H9 (cell line): Measurements from ENCODE around the gene ERICH4. TPM values are rescaled to one million over a fixed set of nuclear protein-coding genes. Genes with fewer than 3 reads are reported as not detected.

Source experiments
- DNase-seq: peaks from one replicate; pipeline ENCODE4 v3.0.0-alpha.2; 2017
- H2AFZ ChIP-seq: one replicate; pipeline ENCODE4 v1.6.1; 2013; ENCODE audit warnings: mild to moderate bottlenecking, low read length, control low read depth, moderate library complexity
- H2AK5ac ChIP-seq: 2 replicates; pipeline ENCODE4 v1.6.1; 2013; ENCODE audit warnings: low read length, control low read depth, mixed read lengths; ENCODE audit not compliant: insufficient read length
- H2BK120ac ChIP-seq: one replicate; pipeline ENCODE4 v1.6.1; 2013; ENCODE audit warnings: low read depth, mild to moderate bottlenecking, low read length, control low read depth, inconsistent platforms; ENCODE audit not compliant: poor library complexity, severe bottlenecking
- H2BK12ac ChIP-seq: 2 replicates; pipeline ENCODE4 v1.6.1; 2013; ENCODE audit warnings: low read length, control low read depth, mixed read lengths, low read depth; ENCODE audit not compliant: insufficient read length
- H2BK15ac ChIP-seq: 2 replicates; pipeline ENCODE4 v1.6.1; 2013; ENCODE audit warnings: low read depth, low read length, control low read depth
- H2BK20ac ChIP-seq: one replicate; pipeline ENCODE4 v1.6.1; 2013; ENCODE audit warnings: low read depth, mild to moderate bottlenecking, low read length, control low read depth, inconsistent platforms; ENCODE audit not compliant: poor library complexity, severe bottlenecking
- H2BK5ac ChIP-seq: 2 replicates; pipeline ENCODE4 v1.6.1; 2013; ENCODE audit warnings: low read length, control low read depth, mixed read lengths; ENCODE audit not compliant: insufficient read length
- H3K14ac ChIP-seq: 2 replicates; pipeline ENCODE4 v1.6.1; 2013; ENCODE audit warnings: low read length, control low read depth; ENCODE audit not compliant: insufficient read depth
- H3K18ac ChIP-seq: 2 replicates; pipeline ENCODE4 v1.6.1; 2013; ENCODE audit warnings: low read depth, mild to moderate bottlenecking, mixed read lengths, low read length, control low read depth; ENCODE audit not compliant: insufficient read length
- H3K23ac ChIP-seq: 2 replicates; pipeline ENCODE4 v1.6.1; 2013; ENCODE audit warnings: low read length, control low read depth, mixed read lengths, low read depth; ENCODE audit not compliant: insufficient read length
- H3K23me2 ChIP-seq: 2 replicates; pipeline ENCODE4 v1.6.1; 2013; ENCODE audit warnings: low read depth, mild to moderate bottlenecking, mixed read lengths, low read length, control low read depth; ENCODE audit not compliant: insufficient read length, poor library complexity, severe bottlenecking
- H3K27ac ChIP-seq: 2 replicates; pipeline ENCODE4 v1.5.1; 2013; ENCODE audit warnings: low read length, control low read depth, mixed read lengths, low read depth; ENCODE audit not compliant: insufficient read length
- H3K27me3 ChIP-seq: 2 replicates; pipeline ENCODE4 v1.6.1; 2013; ENCODE audit warnings: low read length, control low read depth, inconsistent platforms; ENCODE audit not compliant: insufficient read depth
- H3K4ac ChIP-seq: 2 replicates; pipeline ENCODE4 v1.6.1; 2013; ENCODE audit warnings: low read depth, mild to moderate bottlenecking, control low read depth, inconsistent platforms, low read length, moderate library complexity
- H3K4me1 ChIP-seq: 2 replicates; pipeline ENCODE4 v1.6.1; 2013; ENCODE audit warnings: low read length, control low read depth, inconsistent platforms; ENCODE audit not compliant: insufficient read depth
- H3K4me2 ChIP-seq: 2 replicates; pipeline ENCODE4 v1.6.1; 2013; ENCODE audit warnings: low read length, control low read depth, mixed read lengths; ENCODE audit not compliant: insufficient read length, insufficient read depth
- H3K56ac ChIP-seq: 2 replicates; pipeline ENCODE4 v1.6.1; 2013; ENCODE audit warnings: low read depth, mild to moderate bottlenecking, mixed read lengths, low read length, control low read depth; ENCODE audit not compliant: insufficient read length
- H3K79me1 ChIP-seq: 2 replicates; pipeline ENCODE4 v1.6.1; 2013; ENCODE audit warnings: low read depth, mild to moderate bottlenecking, moderate library complexity, low read length, control low read depth, inconsistent platforms; ENCODE audit not compliant: insufficient read depth, poor library complexity, severe bottlenecking
- H3K79me2 ChIP-seq: 2 replicates; pipeline ENCODE4 v1.6.1; 2013; ENCODE audit warnings: low read length, control low read depth, inconsistent platforms; ENCODE audit not compliant: insufficient read depth
- H3K9ac ChIP-seq: 2 replicates; pipeline ENCODE4 v1.6.1; 2013; ENCODE audit warnings: low read length, control low read depth, mixed read lengths; ENCODE audit not compliant: insufficient read length; ENCODE audit errors: extremely low read depth
- H3K9me3 ChIP-seq: one replicate; pipeline ENCODE4 v1.6.1; 2013; ENCODE audit warnings: low read depth, low read length, inconsistent platforms; ENCODE audit not compliant: control insufficient read depth
- H3T11ph ChIP-seq: one replicate; pipeline ENCODE4 v1.6.1; 2013; ENCODE audit warnings: mild to moderate bottlenecking, low read length, control low read depth, inconsistent platforms
- H4K20me1 ChIP-seq: one replicate; pipeline ENCODE4 v1.6.1; 2013; ENCODE audit not compliant: control insufficient read depth, insufficient read length, insufficient read depth
- H4K5ac ChIP-seq: 2 replicates; pipeline ENCODE4 v1.6.1; 2013; ENCODE audit warnings: low read depth, mild to moderate bottlenecking, mixed read lengths, low read length, control low read depth; ENCODE audit not compliant: insufficient read length
- H4K8ac ChIP-seq: replicated peaks from 2 replicates; pipeline ENCODE4 v1.6.1; 2013; ENCODE audit warnings: low read length, control low read depth, mixed read lengths, low read depth; ENCODE audit not compliant: insufficient read length
- H4K91ac ChIP-seq: 2 replicates; pipeline ENCODE4 v1.6.1; 2013; ENCODE audit warnings: low read depth, mild to moderate bottlenecking, moderate library complexity, mixed read lengths, low read length, control low read depth; ENCODE audit not compliant: insufficient read length
- H3K27ac Mint-ChIP-seq, 3 experiments: 2 replicates in 2 of 3; 3 replicates in 1 of 3; pipeline ENCODE4 v1.8.0; 2020 to 2021; ENCODE audit warnings: mixed read lengths in 3 of 3, mild to moderate bottlenecking in 1 of 3, moderate library complexity in 1 of 3
- H3K27me3 Mint-ChIP-seq: 2 replicates; pipeline ENCODE4 v1.8.0; 2021; ENCODE audit warnings: low read depth, mild to moderate bottlenecking, moderate library complexity, mixed read lengths
- H3K36me3 Mint-ChIP-seq, 3 experiments: 2 replicates in 2 of 3; 3 replicates in 1 of 3; pipeline ENCODE4 v1.8.0; 2020 to 2021; ENCODE audit warnings: low read depth in 3 of 3, mixed read lengths in 3 of 3; ENCODE audit not compliant: insufficient read depth in 1 of 3
- H3K4me1 Mint-ChIP-seq, 2 experiments: 2 replicates each; pipeline ENCODE4 v1.8.0; 2020; ENCODE audit warnings: mixed read lengths in 2 of 2
- H3K4me3 Mint-ChIP-seq, 2 experiments: 2 replicates in 1 of 2; 3 replicates in 1 of 2; pipeline ENCODE4 v1.8.0; 2020 to 2021; ENCODE audit warnings: mild to moderate bottlenecking in 2 of 2, mixed read lengths in 2 of 2, moderate library complexity in 1 of 2
- H3K9me3 Mint-ChIP-seq, 2 experiments: 2 replicates in 1 of 2; 3 replicates in 1 of 2; pipeline ENCODE4 v1.8.0; 2020; ENCODE audit warnings: mild to moderate bottlenecking in 2 of 2, mixed read lengths in 2 of 2, moderate library complexity in 1 of 2
- CTCF ChIP-seq: fragments of 200-600 bp; sonication (generic); conservative IDR thresholded peaks from 3 replicates; pipeline ENCODE4 v1.8.0; 2021; ENCODE audit warnings: antibody characterized with exemption, mild to moderate bottlenecking
- WGBS: extraction: QIAGEN DNeasy Blood & Tissue Kit; methylation state at CpG from one replicate; pipeline ENCODE4 v1.1.7; 2013; ENCODE audit warnings: missing lambda C conversion rate, low lambda C conversion rate, mixed read lengths; ENCODE audit not compliant: insufficient read length; ENCODE audit errors: extremely low coverage; 5-methylcytosine and 5-hydroxymethylcytosine counted together
- total RNA-seq: library from RNA; stranded (reverse); gene quantifications from 2 replicates; pipeline ENCODE4 v1.2.1, GENCODE V29; 2021

ERICH4 gene
- total RNA-seq, 1 experiment from 2014 or later = not detected

- Histone ChIP-seq H4K20me1 (no peaks in the 10 kb centered on the region), H3K9ac (no peak overlapping the region), H2AK5ac (no peak overlapping the region), H3K4me1 (no peaks in the 10 kb centered on the region; the same call in 1 of the 2 replicates), H3K27ac (no peak overlapping the region), H2AFZ (no peak overlapping the region), H3K79me1 (no peaks in the 10 kb centered on the region), H4K8ac (no peak overlapping the region), H2BK5ac (no peak overlapping the region), H3K14ac (no peak overlapping the region), H3K79me2 (no peaks in the 10 kb centered on the region), H3K4me2 (no peak overlapping the region), H4K5ac (no peak overlapping the region), H3K23ac (no peak overlapping the region), H3K9me3 (no peaks in the 10 kb centered on the region), H2BK15ac (no peak overlapping the region), H2BK20ac (no peak overlapping the region), H3K18ac (no peak overlapping the region), H3K27me3 (no peaks in the 10 kb centered on the region), H3T11ph (no peak overlapping the region), H3K4ac (no peak overlapping the region), H2BK120ac (no peak overlapping the region), H4K91ac (no peak overlapping the region), H2BK12ac (no peak overlapping the region), H3K23me2 (no peaks in the 10 kb centered on the region), H3K56ac (no peak overlapping the region)
- WGBS = no CpG with 5 or more reads among the region's 5 CpGs
- Mint-ChIP-seq H3K27ac (no peak overlapping the region), H3K4me1 (no peaks in the 10 kb centered on the region; a peak in 1 of 4 replicates), H3K9me3 (peaks cover 2 to 13% of the 10 kb centered on the region in 2 experiments; a peak in 2 of 5 replicates), H3K27me3 (peaks cover 21% of the 10 kb centered on the region), H3K4me3 (no peak overlapping the region), H3K36me3 (no peaks in the 10 kb centered on the region)
- DNase-seq = no peak
- TF ChIP-seq CTCF = no peak
These were observed 2.6 kb downstream of the ERICH4 start for GRCh38 chr19:41445575-41445974.
